NT2/D1 (cell line): ENCODE results near the gene RNGTT.

Experiments used
- DNase-seq: peaks from one replicate; pipeline ENCODE4 v3.0.0-alpha.2; 2011; ENCODE audit warnings: low read depth, low spot score
- H3K27me3 ChIP-seq: 2 replicates; pipeline ENCODE4 v1.6.0; 2011; ENCODE audit warnings: mild to moderate bottlenecking; ENCODE audit not compliant: insufficient read length, insufficient read depth
- H3K36me3 ChIP-seq: 2 replicates; pipeline ENCODE4 v1.6.1; 2011; ENCODE audit warnings: mild to moderate bottlenecking, low read length, mixed read lengths; ENCODE audit not compliant: insufficient read depth, insufficient read length
- H3K4me1 ChIP-seq: 2 replicates; pipeline ENCODE4 v1.5.1; 2011; ENCODE audit not compliant: insufficient read depth, insufficient read length
- H3K4me3 ChIP-seq: 2 replicates; pipeline ENCODE4 v1.5.1; 2011; ENCODE audit warnings: low read depth; ENCODE audit not compliant: insufficient read length
- H3K9ac ChIP-seq: 2 replicates; pipeline ENCODE4 v1.6.0; 2011; ENCODE audit warnings: low read depth; ENCODE audit not compliant: insufficient read length
- H3K9me3 ChIP-seq: 2 replicates; pipeline ENCODE4 v1.5.1; 2011; ENCODE audit warnings: mild to moderate bottlenecking, low read length; ENCODE audit not compliant: insufficient read depth
- SUZ12 ChIP-seq: IDR thresholded peaks from 2 replicates; pipeline ENCODE4 v1.6.1; 2011; ENCODE audit not compliant: insufficient read length, insufficient read depth; ENCODE audit errors: extremely low read depth
- YY1 ChIP-seq: IDR thresholded peaks from 2 replicates; pipeline ENCODE4 v1.6.1; 2011; ENCODE audit not compliant: insufficient read length, insufficient read depth
- ZNF274 ChIP-seq: IDR thresholded peaks from 2 replicates; pipeline ENCODE4 v1.6.1; 2011; ENCODE audit warnings: mild to moderate bottlenecking, low read depth, low read length

RNGTT gene

GRCh38 chr6:88967891-88968290, 4.5 kb upstream of the RNGTT start:
- peaks cover 23% of the 10 kb centered on the region for H3K9me3 ChIP-seq
- TF ChIP-seq SUZ12, result no peak
- TF ChIP-seq ZNF274, result no peak
- no peak for TF ChIP-seq YY1
- H3K9ac ChIP-seq, result no peak overlapping the region
- DNase-seq, result no peak
- H3K36me3 ChIP-seq, result no peaks in the 10 kb centered on the region
- no peaks in the 10 kb centered on the region for H3K27me3 ChIP-seq
- no peak overlapping the region for H3K4me3 ChIP-seq
- no peaks in the 10 kb centered on the region for H3K4me1 ChIP-seq

DNA sequence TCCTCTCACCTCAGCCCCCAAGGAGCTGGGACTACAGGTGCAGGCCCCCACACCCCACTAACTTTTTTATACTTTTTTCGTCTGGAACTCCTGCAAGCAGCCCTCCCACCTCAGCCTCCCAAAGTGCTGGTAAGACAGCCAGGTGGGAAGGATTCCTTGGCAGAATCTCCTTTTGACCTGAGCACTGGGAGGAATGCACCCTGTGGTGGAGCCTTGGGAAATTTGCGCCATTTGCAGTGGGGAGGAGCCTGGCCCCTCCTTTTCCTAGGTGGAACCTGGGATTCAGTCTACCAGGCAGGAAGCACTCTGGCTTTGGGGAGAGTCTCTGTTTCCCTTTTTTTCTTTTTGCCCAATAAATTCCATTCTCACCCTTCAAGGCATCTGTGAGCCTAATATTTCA, 2.3 kb upstream of the RNGTT start:
- Histone ChIP-seq H3K4me3 (no peak overlapping the region), H3K36me3 (peaks cover 5% of the 10 kb centered on the region), H3K9me3 (peaks cover 23% of the 10 kb centered on the region), H3K27me3 (no peaks in the 10 kb centered on the region), H3K9ac (no peak overlapping the region), H3K4me1 (no peaks in the 10 kb centered on the region)
- DNase-seq, result no peak
- TF ChIP-seq YY1 (no peak), SUZ12 (no peak), ZNF274 (no peak)

- no peaks in the 10 kb centered on the region for H3K4me1 ChIP-seq
- no peaks in the 10 kb centered on the region for H3K27me3 ChIP-seq
- H3K4me3 ChIP-seq, result peak overlapping the region; percentile 52
- peak overlapping the region; percentile 67 for H3K9ac ChIP-seq
- H3K36me3 ChIP-seq, result peaks cover 6% of the 10 kb centered on the region
- no peak for DNase-seq
- TF ChIP-seq YY1 (no peak), SUZ12 (no peak), ZNF274 (no peak)
- peaks cover 23% of the 10 kb centered on the region for H3K9me3 ChIP-seq
Observed at GRCh38 chr6:88964509-88964908, 1.1 kb upstream of the RNGTT start.

DNA sequence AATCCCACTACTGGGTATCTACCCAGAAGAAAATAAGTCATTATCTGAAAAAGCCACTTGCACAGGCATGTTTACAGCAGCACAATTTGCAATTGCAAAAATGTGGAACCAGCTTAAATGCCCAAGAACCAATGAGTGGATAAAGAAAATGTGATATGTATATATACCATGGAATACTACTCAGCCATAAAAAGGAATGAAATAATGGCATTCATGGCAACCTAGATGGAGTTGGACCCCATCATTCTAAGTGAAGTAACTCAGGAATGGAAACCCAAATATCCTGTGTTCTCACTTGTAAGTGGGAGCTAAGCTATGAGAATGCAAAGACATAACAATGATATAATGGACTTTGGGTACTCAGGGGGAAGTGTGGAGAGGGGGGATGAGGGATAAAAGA, 4.6 kb downstream of the RNGTT start:
- H3K9ac ChIP-seq, result no peak overlapping the region
- H3K4me3 ChIP-seq, result no peak overlapping the region
- peaks cover 6% of the 10 kb centered on the region for H3K36me3 ChIP-seq
- TF ChIP-seq SUZ12 (no peak), ZNF274 (no peak), YY1 (no peak)
- H3K4me1 ChIP-seq, result no peaks in the 10 kb centered on the region
- H3K9me3 ChIP-seq, result peaks cover 16% of the 10 kb centered on the region
- DNase-seq, result no peak
- H3K27me3 ChIP-seq, result no peaks in the 10 kb centered on the region

DNA sequence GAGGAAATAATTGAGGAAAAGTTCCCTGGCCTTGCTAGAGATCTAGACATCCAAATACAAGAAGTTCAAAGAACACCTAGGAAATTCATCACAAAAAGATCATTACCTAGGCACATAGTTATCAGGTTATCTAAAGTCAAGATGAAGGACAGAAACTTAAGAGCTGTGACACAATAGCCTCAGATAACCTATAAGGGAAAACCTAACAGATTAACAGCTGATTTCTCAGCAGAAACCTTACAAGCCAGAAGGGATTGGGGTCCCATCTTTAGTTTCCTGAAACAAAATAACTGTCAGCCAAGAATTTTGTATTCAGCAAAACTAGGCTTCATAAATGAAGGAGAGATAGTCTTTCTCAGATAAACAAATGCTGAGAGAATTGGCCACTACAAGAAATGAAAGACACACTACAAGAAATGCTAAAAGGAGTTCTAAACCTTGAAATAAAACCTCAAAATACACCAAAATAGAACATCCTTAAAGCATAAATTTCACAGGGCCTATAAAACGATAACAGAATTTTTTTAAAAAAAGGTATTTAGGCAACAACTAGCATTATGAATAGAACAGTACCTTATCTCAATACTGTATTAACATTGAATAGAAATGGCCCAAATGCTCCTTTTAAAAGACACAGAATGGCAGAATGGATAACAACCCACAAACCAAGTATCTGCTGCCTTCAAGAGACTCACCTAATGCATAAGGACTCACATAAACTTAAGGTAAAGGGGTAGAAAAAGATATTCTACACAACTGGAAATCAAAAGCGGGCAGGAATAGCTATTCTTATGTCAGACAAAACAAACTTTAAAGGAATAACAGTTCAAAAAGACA, 9.7 kb downstream of the RNGTT start:
- TF ChIP-seq YY1 (no peak), ZNF274 (no peak), SUZ12 (no peak)
- no peaks in the 10 kb centered on the region for H3K27me3 ChIP-seq
- no peak overlapping the region for H3K9ac ChIP-seq
- peaks cover 5% of the 10 kb centered on the region for H3K36me3 ChIP-seq
- no peak for DNase-seq
- no peak overlapping the region for H3K4me3 ChIP-seq
- H3K9me3 ChIP-seq, result peaks cover 55% of the 10 kb centered on the region
- no peaks in the 10 kb centered on the region for H3K4me1 ChIP-seq

- no peak overlapping the region for H3K4me3 ChIP-seq
- no peaks in the 10 kb centered on the region for H3K4me1 ChIP-seq
- H3K27me3 ChIP-seq, result no peaks in the 10 kb centered on the region
- TF ChIP-seq SUZ12 (no peak), YY1 (no peak), ZNF274 (no peak)
- no peak overlapping the region for H3K9ac ChIP-seq
- peaks cover 55% of the 10 kb centered on the region for H3K9me3 ChIP-seq
- peaks cover 5% of the 10 kb centered on the region for H3K36me3 ChIP-seq
- no peak for DNase-seq
Observed at GRCh38 chr6:88952065-88952704, 11.2 kb downstream of the RNGTT start.

- Histone ChIP-seq H3K36me3 (no peaks in the 10 kb centered on the region), H3K4me3 (no peak overlapping the region), H3K27me3 (no peaks in the 10 kb centered on the region), H3K9me3 (peaks cover 32% of the 10 kb centered on the region), H3K9ac (no peak overlapping the region), H3K4me1 (no peaks in the 10 kb centered on the region)
- no peak for DNase-seq
- no peak for TF ChIP-seq YY1
- TF ChIP-seq SUZ12, result no peak
- no peak for TF ChIP-seq ZNF274
Observed at GRCh38 chr6:88945415-88946008, 17.9 kb downstream of the RNGTT start.
